GM12878 (cell line): ENCODE data around the gene TMEM128. TPM values are rescaled to one million over a fixed set of nuclear protein-coding genes. Genes with fewer than 3 reads are reported as not detected.
"Not testable (repeated sequence)": the region's sequence is repeated elsewhere in the genome, so short reads cannot be mapped to it uniquely, and the experiment has no call there.

ENCODE experiments used
- ATAC-seq: fragments of 200-7000 bp; cut with Tn5 transposase; 3 replicates; pipeline ENCODE4 v1.9.1; 2020; ENCODE audit warnings: mild to moderate bottlenecking, moderate library complexity
- BruUV-seq: library from RNA; stranded (reverse); fragments of 400-500 nt; replicated peaks from 2 replicates; lab custom pipeline; 2021; lab: Mats Ljungman, UMichigan
- CTCF ChIA-PET: fragments of 300-600 bp; sonication (Branson Sonifier 250); formaldehyde crosslinking; extraction: SDS; loops from one replicate; lab custom pipeline; 2021; ENCODE audit warnings: inconsistent platforms; lab: Yijun Ruan, JAX
- POLR2A ChIA-PET: fragments of 350-600 bp; formaldehyde crosslinking; extraction: SDS; loops from one replicate; lab custom pipeline; 2021; ENCODE audit warnings: inconsistent platforms; lab: Charles Lee
- RAD21 ChIA-PET: fragments of 300-600 bp; sonication (Branson Sonifier 250); formaldehyde crosslinking; loops from one replicate; lab custom pipeline; 2023; ENCODE audit warnings: antibody characterized with exemption; ENCODE audit not compliant: unreplicated experiment; lab: Charles Lee
- SMC1A ChIA-PET: fragments of 300-600 bp; sonication (Branson Sonifier 250); formaldehyde crosslinking; loops from one replicate; lab custom pipeline; 2023; ENCODE audit not compliant: unreplicated experiment, uncharacterized antibody; lab: Charles Lee
- DNase-seq: peaks from one replicate; pipeline ENCODE4 v3.0.0-alpha.2; 2011; ENCODE audit warnings: low read depth, low spot score
- FAIRE-seq: peaks from 3 replicates; lab custom pipeline; 2011; peaks lifted over from hg19 to GRCh38; lab: Jason Lieb, UNC
- H2AFZ ChIP-seq: 2 replicates; pipeline ENCODE4 v1.6.0; 2011; ENCODE audit warnings: low read depth, low read length, control low read depth; ENCODE audit not compliant: control insufficient read depth
- H3K27ac ChIP-seq: 2 replicates; pipeline ENCODE4 v1.5.1; 2011; ENCODE audit warnings: control low read depth; ENCODE audit not compliant: control insufficient read depth, insufficient read depth
- H3K27me3 ChIP-seq, 2 experiments: replicated peaks in 1 of 2; 2 replicates each; pipeline versions ENCODE4 v1.6.0 to v1.6.1; 2011; ENCODE audit warnings: low read length in 1 of 2; ENCODE audit not compliant: control insufficient read depth in 2 of 2, insufficient read depth in 2 of 2
- H3K36me3 ChIP-seq, 2 experiments: 2 replicates each; pipeline ENCODE4 v1.5.1; 2011; ENCODE audit warnings: low read length in 1 of 2; ENCODE audit not compliant: control insufficient read depth in 2 of 2, insufficient read depth in 2 of 2
- H3K4me1 ChIP-seq: 2 replicates; pipeline ENCODE4 v1.6.1; 2011; ENCODE audit warnings: mild to moderate bottlenecking, low read length, moderate library complexity, mixed read lengths; ENCODE audit not compliant: control insufficient read depth, insufficient read depth
- H3K4me2 ChIP-seq: 2 replicates; pipeline ENCODE4 v1.6.0; 2011; ENCODE audit warnings: control low read depth; ENCODE audit not compliant: control insufficient read depth, insufficient read depth
- H3K4me3 ChIP-seq: fragments of 200-600 bp; sonication (generic); 2 replicates; pipeline ENCODE4 v1.5.1; 2016
- H3K79me2 ChIP-seq: 2 replicates; pipeline ENCODE4 v1.6.0; 2011; ENCODE audit warnings: low read length; ENCODE audit not compliant: control insufficient read depth, insufficient read depth
- H3K9ac ChIP-seq: 2 replicates; pipeline ENCODE4 v1.8.0; 2011; ENCODE audit warnings: low read length, control low read depth, mixed read lengths; ENCODE audit not compliant: control insufficient read depth, insufficient read depth
- H3K9me3 ChIP-seq: replicated peaks from 3 replicates; pipeline ENCODE4 v1.5.1; 2011; ENCODE audit warnings: mild to moderate bottlenecking, low read length; ENCODE audit not compliant: control insufficient read depth, insufficient read depth
- H4K20me1 ChIP-seq: 2 replicates; pipeline ENCODE4 v1.6.0; 2011; ENCODE audit not compliant: control insufficient read depth, insufficient read depth
- WGBS: methylation state at CpG from one replicate; pipeline ENCODE4 v1.1.6; 2016; ENCODE audit warnings: low lambda C conversion rate; ENCODE audit not compliant: insufficient replicate concordance, insufficient coverage; ENCODE audit errors: missing lambda C conversion rate; 5-methylcytosine and 5-hydroxymethylcytosine counted together
- in situ Hi-C: fragments of 300-500 bp; cut with MboI; formaldehyde crosslinking; loops from 9 replicates; pipeline ENCODE4 v1.14.3; 2018; ENCODE audit warnings: mixed read lengths
- intact Hi-C: fragments of 100-400 bp; cut with micrococcal nuclease; formaldehyde crosslinking; loops from one replicate; pipeline ENCODE4 v1.14.2; 2022; ENCODE audit not compliant: unreplicated experiment
- polyA plus RNA-seq, 11 experiments: library from polyadenylated mRNA; depleted of rRNA in 4 of 11; unstranded in 6 of 11; stranded (reverse) in 5 of 11; fragments of >200 nt; fragmentation: Nextera tagmentation in 4 of 11; fragmentation: Illumina TruSeq in 1 of 11; extraction: Ambion mirVana in 4 of 11; extraction: Trizol in 1 of 11; gene quantifications; 1 replicate in 1 of 11; 2 replicates in 10 of 11; pipeline versions ENCODE4 v1.2.1 to v1.2.3, GENCODE V29; 2011 to 2016; ENCODE audit warnings: inconsistent platforms in 2 of 11, missing spikeins in 2 of 11, low read depth in 1 of 11
- total RNA-seq, 4 experiments: library from RNA; depleted of rRNA in 3 of 4; stranded (reverse); fragments of >200 nt in 3 of 4; fragmentation: Illumina TruSeq in 1 of 4; extraction: Trizol in 1 of 4; gene quantifications; 2 replicates each; pipeline versions ENCODE4 v1.2.1 to v1.2.3, GENCODE V29; 2013 to 2021

TMEM128 gene
- total and polyA plus RNA-seq, 10 of the 15 experiments (the other 5 are each of a cell fraction or from before 2014, with no cell fraction given), result 9.3 to 44.2 (median 18.9) TPM

GRCh38 chr4:4188557-4188956, 59.5 kb downstream of the TMEM128 start:
- H3K4me1 ChIP-seq, RAD21 ChIA-PET, H3K9ac ChIP-seq, in situ Hi-C loops, H2AFZ ChIP-seq, H3K27me3 ChIP-seq, SMC1A ChIA-PET, ATAC-seq, H3K79me2 ChIP-seq, intact Hi-C loops, H4K20me1 ChIP-seq, BruUV-seq, H3K27ac ChIP-seq, FAIRE-seq, H3K4me2 ChIP-seq, H3K36me3 ChIP-seq, H3K9me3 ChIP-seq, DNase-seq, POLR2A ChIA-PET, H3K4me3 ChIP-seq: not testable (repeated sequence)
- CTCF ChIA-PET, result interaction anchor here (0.6 kb wide), 1 partner anchor 308 kb away, joined by 3 read pairs; no protein-coding TSS in a partner anchor
- WGBS, result 0% methylated on average over 3 of the region's 3 CpGs

Other genes starting within 250 kb of the TMEM128 start
- gene OTOP1, start 21.3 kb downstream of the TMEM128 start, total RNA-seq (2014; rRNA removed), result not detected in 2 replicates
- gene OTOP1, start 21.3 kb downstream of the TMEM128 start, total RNA-seq (2014; rRNA removed; fragmentation: Illumina TruSeq; extraction: Trizol), result not detected in 2 replicates
- not detected in 2 replicates for gene OTOP1, start 21.3 kb downstream of the TMEM128 start, total RNA-seq (2021)
- not detected in 2 replicates for gene OTOP1, start 21.3 kb downstream of the TMEM128 start, polyA plus RNA-seq (2011; rRNA removed)
- not detected in 2 replicates for gene OTOP1, start 21.3 kb downstream of the TMEM128 start, polyA plus RNA-seq (2014; fragmentation: Illumina TruSeq; extraction: Trizol)
- gene OTOP1, start 21.3 kb downstream of the TMEM128 start, polyA plus RNA-seq (2014; fragmentation: Nextera tagmentation; extraction: Ambion mirVana), result not detected
- not detected in 2 replicates for gene OTOP1, start 21.3 kb downstream of the TMEM128 start, polyA plus RNA-seq (2014; rRNA removed)
- not detected for gene OTOP1, start 21.3 kb downstream of the TMEM128 start, polyA plus RNA-seq (2016; fragmentation: Nextera tagmentation; extraction: Ambion mirVana)
- 38.2 and 44.5 TPM in 2 replicates for gene LYAR, start 41.9 kb upstream of the TMEM128 start, total RNA-seq (2014; rRNA removed)
- 75.1 and 85.4 TPM in 2 replicates for gene LYAR, start 41.9 kb upstream of the TMEM128 start, total RNA-seq (2014; rRNA removed; fragmentation: Illumina TruSeq; extraction: Trizol)
- 36.5 and 38.6 TPM in 2 replicates for gene LYAR, start 41.9 kb upstream of the TMEM128 start, total RNA-seq (2021)
- gene LYAR, start 41.9 kb upstream of the TMEM128 start, polyA plus RNA-seq (2011; rRNA removed), result 18.6 and 25.3 TPM in 2 replicates
- gene LYAR, start 41.9 kb upstream of the TMEM128 start, polyA plus RNA-seq (2014; fragmentation: Illumina TruSeq; extraction: Trizol), result 81.8 and 82.0 TPM in 2 replicates
- gene LYAR, start 41.9 kb upstream of the TMEM128 start, polyA plus RNA-seq (2014; fragmentation: Nextera tagmentation; extraction: Ambion mirVana), result 10 to 100 TPM; 18.3 to 27.2 TPM
- 37.0 and 42.1 TPM in 2 replicates for gene LYAR, start 41.9 kb upstream of the TMEM128 start, polyA plus RNA-seq (2014; rRNA removed)
- gene LYAR, start 41.9 kb upstream of the TMEM128 start, polyA plus RNA-seq (2016; fragmentation: Nextera tagmentation; extraction: Ambion mirVana), result 10 to 100 TPM; 55.6 to 64.4 TPM
- 3.9 and 4.2 TPM in 2 replicates for gene ZBTB49, start 42.0 kb upstream of the TMEM128 start, total RNA-seq (2014; rRNA removed)
- 3.2 and 4.4 TPM in 2 replicates for gene ZBTB49, start 42.0 kb upstream of the TMEM128 start, total RNA-seq (2014; rRNA removed; fragmentation: Illumina TruSeq; extraction: Trizol)
- gene ZBTB49, start 42.0 kb upstream of the TMEM128 start, total RNA-seq (2021), result 3.0 and 4.4 TPM in 2 replicates
- gene ZBTB49, start 42.0 kb upstream of the TMEM128 start, polyA plus RNA-seq (2011; rRNA removed), result 4.3 and 4.5 TPM in 2 replicates
- 4.8 and 5.5 TPM in 2 replicates for gene ZBTB49, start 42.0 kb upstream of the TMEM128 start, polyA plus RNA-seq (2014; fragmentation: Illumina TruSeq; extraction: Trizol)
- under 1 TPM; 0.37 TPM for gene ZBTB49, start 42.0 kb upstream of the TMEM128 start, polyA plus RNA-seq (2014; fragmentation: Nextera tagmentation; extraction: Ambion mirVana)
- gene ZBTB49, start 42.0 kb upstream of the TMEM128 start, polyA plus RNA-seq (2014; rRNA removed), result 3.0 and 4.5 TPM in 2 replicates
- 1 to 10 TPM; 3.8 to 4.0 TPM for gene ZBTB49, start 42.0 kb upstream of the TMEM128 start, polyA plus RNA-seq (2016; fragmentation: Nextera tagmentation; extraction: Ambion mirVana)
- gene NSG1, start 138.9 kb upstream of the TMEM128 start, total RNA-seq (2014; rRNA removed), result not detected in 2 replicates
- not detected in 2 replicates for gene NSG1, start 138.9 kb upstream of the TMEM128 start, total RNA-seq (2014; rRNA removed; fragmentation: Illumina TruSeq; extraction: Trizol)
- 0.10 TPM in 1 of 2 replicates, not detected in the other for gene NSG1, start 138.9 kb upstream of the TMEM128 start, total RNA-seq (2021)
- gene NSG1, start 138.9 kb upstream of the TMEM128 start, polyA plus RNA-seq (2011; rRNA removed), result 0.03 TPM in 1 of 2 replicates, not detected in the other
- 0.06 TPM in 1 of 2 replicates, not detected in the other for gene NSG1, start 138.9 kb upstream of the TMEM128 start, polyA plus RNA-seq (2014; fragmentation: Illumina TruSeq; extraction: Trizol)
- not detected for gene NSG1, start 138.9 kb upstream of the TMEM128 start, polyA plus RNA-seq (2014; fragmentation: Nextera tagmentation; extraction: Ambion mirVana)
- gene NSG1, start 138.9 kb upstream of the TMEM128 start, polyA plus RNA-seq (2014; rRNA removed), result 0.22 TPM in 1 of 2 replicates, not detected in the other
- under 1 TPM; 0.15 to 0.19 TPM for gene NSG1, start 138.9 kb upstream of the TMEM128 start, polyA plus RNA-seq (2016; fragmentation: Nextera tagmentation; extraction: Ambion mirVana)